CD4-positive, alpha-beta T cell treated with Interleukin-15 for 1 hour (primary cell): Measurements from ENCODE around the gene SDK1.

ENCODE experiments used
- DNase-seq: peaks from one replicate; pipeline ENCODE4 v3.0.0-alpha.2; 2020

Gene SDK1

DNA sequence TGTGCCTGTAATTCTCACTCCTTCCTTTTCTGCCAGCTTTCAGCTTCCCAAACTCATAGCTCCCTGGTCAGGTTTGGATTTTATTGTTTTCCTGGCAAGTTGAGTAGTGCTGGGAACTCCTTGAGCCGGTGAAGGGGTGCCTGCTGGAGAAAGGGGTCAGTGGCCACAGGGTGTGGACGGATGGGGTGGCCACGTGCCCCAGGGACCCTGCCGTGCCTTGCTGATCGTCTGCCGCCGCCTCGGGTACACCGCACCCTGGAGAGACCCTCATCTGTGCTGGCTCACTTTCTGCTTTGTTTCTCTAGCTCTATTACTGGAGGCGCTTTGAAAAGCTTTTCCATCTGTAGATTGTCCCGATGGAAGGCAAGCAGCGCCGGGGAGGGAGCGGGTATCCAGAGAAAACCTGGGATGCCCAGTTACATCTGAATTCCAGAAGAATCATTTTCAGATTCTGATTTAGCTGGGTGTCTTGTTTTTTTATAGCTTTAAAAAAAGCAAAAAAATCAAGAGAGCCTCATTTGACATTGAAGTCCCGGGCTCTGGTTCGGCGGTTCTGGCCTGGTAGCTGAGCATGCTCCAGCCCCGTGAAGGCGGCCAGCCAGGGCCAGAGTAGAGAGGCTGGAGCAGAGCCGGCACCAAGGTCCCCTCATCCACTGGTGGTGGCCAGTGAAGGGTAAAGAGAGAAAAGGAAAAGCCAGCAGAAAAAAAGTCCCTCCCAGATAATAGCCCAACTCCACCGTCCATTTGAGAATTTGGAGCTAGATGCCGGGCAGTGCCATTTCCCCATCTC, 870.1 kb downstream of the SDK1 start:
- no peak for DNase-seq

DNA sequence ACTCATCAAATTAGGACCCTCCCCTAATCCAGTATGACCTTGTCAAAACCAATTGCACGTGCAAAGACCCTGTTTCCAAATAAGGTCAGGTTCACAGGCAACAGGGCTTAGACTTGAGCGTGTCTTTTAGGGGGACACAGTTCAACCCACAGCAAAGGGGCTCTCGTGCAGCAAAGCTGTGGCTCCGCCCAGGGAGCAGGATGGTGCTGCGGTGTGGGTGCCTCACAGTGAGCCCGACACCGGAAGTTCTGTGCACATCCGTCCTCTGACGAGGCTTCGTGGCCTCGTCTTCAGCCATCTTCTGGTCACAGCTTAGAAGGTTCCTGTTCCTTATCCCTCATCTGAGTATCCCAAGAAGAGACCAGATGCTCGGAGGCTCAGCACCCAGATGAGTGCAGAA, 871.8 kb downstream of the SDK1 start:
- no peak for DNase-seq

DNA sequence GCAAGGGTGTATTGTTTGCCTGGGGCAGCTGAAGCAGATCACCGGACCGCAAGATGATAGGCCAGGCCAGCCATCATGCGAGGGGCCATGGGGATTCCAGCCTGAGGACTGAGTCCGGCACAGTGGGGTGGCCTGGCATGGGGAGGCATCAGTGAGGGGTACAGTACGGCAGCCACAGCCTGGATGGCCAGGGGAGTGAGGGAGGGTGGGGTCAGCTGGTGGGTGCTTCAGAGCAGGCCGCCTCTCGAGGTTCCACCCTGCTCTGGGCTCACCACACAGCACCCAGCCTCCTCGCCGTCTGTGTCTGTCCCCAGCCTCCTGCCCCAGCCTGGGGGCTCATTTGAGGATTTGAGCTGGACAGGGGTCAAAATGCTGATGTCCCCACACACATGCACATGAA, 872.6 kb downstream of the SDK1 start:
- no peak for DNase-seq

DNA sequence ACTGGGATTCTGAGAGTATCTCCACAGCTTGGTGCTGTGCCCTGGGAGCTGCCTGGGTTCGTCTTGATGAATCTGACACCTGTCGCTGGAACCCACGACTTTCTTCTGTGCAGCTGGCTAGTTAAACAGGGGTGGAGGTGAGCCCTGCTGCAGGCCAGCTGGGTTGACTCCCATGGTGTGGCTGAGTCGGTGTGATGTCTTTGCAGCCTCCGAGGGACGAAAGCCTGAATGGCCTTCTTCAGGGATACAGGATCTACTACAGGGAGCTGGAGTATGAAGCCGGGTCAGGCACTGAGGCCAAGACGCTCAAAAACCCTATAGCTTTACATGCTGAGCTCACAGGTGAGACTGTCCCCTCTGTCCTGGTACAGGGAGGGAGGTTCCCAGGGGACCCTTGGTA, 873.0 kb downstream of the SDK1 start:
- DNase-seq, result no peak

DNA sequence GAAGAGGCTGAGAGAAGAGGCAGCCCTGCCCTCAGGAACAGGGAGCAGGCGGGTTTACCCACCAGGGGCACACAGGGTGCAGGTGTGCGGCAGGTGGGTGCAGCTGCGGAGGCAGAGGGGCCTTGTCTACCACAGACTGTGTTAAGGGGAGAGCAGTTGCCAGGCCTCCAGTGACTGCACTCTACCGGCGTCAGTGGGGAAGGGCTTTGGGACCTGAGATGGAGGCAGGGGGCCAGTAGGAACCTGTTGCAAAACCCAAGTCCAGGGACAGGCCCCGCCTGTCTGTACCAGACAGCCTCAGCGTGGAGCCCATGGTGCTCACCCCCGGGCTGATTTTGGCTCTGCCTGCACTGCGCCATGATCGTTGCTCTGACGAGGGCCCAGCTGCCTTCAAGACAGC, 873.4 kb downstream of the SDK1 start:
- DNase-seq, result no peak

DNA sequence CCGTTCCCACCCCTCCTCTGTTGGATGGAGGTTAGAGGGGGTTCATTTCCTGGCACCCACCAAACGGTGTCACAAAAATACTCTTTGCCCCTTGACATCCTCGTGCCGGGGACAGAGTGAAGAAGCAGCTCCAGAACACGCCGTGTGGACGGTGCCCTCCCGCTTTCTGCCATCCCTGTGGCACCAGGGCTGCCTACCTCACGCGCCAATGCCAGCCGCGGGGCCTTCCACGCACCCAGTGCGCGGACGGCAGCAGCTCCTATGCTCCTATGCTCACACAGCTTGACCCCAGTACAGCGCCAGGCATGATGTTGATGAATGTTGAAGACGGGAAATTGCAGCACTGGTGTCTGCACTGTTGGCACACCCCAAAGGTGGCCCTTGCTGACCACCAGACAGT, 873.8 kb downstream of the SDK1 start:
- no peak for DNase-seq

DNA sequence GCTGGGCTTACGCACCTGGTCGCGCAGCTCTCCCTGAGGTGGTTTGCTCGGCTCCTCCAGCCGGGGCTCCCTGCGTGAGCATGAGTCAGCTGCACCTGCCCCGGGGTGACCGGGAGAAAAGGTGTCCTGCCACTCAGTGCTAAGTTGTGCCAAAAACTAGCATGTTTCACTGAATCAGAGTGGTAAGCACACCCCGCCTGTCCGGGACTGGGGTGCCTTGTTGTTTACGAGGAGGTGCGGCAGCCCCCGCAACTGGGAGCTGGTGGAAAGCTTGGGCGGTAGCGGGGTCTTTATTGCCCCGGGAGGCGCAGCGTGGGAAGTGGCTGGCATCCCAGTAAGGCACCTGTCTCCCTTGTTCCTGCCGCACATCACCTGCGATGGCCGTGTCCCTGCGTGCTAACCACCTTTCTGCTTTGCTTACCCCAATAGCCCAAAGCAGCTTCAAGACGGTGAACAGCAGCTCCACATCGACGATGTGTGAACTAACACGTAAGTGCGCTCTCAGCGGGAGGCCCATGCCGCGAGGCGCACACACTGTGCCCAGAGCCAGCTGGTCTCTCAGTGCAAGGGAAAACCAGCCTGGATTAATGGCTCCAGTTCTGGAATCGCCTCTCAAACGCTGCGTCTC, 874.4 kb downstream of the SDK1 start:
- no peak for DNase-seq

DNA sequence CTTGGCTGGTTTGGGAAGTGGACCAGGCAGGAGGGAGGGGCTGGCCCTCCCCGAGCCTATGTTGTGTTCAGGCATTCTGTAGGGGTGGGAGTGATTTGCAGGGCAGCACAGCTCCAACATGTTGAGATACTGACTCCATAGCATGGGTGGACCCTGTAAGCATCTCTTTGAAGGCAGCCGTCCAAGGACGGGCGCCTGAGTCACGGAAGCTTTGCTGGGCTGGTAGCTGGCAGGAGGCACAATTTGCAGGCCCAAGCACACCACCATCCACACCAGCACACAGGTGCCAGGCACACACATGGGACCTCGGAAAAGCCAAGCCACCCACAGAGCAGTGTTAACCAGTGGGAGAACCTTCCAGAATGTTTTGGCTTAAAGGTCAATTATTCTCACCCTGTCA, 875.9 kb downstream of the SDK1 start:
- no peak for DNase-seq

DNA sequence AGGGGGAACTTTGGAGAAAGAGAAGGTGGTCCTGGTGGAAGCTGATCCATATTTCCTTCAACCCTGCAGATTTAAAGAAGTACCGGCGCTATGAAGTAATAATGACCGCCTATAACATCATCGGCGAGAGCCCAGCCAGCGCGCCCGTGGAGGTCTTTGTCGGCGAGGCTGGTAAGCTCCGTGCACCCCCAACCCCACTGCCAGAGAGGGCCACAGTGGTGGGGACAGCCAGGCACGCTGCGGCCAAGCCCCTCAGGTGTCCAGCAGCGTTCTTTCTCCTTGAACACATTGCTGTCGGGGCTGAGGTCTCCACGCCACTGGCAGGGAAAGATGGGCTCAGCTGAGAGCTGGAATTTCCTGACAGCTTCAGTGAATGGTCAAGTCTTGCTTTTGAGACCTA, 877.4 kb downstream of the SDK1 start:
- no peak for DNase-seq

DNA sequence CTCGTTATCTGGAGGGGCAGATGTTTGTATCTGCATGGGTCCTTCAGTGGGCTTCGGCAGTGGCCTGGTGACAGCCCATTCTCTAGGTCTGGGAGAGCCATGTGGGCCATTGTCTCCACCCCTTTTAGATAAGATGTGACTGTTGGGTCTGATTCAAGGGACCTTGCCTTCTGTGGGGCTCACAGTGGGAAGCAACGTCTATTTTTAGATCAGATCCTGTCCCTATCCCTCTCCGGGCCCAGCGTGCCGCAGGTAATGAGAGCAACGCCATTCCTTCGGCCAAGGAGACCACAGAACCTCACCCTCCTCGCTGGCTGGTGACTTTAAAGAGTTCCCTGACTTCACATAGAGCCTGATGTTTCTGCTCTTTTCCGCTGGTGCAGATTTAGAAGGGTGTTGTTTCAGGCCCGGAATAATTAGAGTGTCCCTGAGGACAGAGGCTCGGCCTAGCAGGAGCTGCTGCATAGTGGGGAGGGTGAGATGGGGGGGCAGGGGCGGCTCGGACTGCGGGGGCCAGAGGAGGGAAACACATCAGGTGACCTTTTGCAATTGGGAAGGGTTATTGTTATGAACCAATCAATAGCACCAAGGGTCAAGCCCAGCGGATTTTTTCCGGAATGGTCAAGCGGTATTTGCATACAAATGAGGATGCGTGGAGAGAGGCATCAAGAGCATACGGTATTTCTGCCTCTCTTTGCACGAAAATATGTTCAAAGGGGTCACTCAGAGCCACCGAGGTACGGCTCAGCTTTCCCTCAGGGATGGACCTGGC, 878.0 kb downstream of the SDK1 start:
- no peak for DNase-seq

DNA sequence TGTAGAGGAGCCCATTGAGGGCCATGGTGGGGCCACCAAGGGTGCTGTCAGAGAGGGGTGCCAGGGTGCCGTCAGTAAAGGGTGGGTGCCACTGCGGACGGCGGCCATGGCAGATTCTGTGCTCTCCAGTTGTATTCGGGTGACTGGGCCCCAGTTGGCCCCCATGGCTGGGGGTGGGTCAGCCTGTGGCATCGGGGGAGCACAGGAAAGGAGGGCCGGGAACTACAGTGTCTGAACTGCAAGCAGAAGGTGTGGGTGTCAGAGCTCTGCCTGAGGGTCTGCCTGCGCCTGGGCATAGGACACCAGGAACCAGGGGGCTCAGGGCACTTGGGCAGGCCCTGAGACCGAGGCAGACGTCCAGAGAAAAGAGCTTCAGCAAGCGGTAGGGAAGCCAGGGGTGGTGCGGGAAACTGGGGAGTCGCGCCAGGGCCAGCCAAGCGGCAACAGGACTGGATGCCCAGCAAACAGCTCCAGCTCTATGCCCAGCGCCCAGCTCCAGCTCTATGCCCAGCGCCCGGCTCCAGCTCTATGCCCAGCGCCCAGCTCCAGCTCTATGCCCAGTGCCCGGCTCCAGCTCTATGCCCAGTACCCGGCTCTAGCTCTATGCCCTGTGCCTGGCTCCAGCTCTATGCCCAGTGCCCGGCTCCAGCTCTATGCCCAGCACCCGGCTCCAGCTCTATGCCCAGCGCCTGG, 878.8 kb downstream of the SDK1 start:
- no peak for DNase-seq

DNA sequence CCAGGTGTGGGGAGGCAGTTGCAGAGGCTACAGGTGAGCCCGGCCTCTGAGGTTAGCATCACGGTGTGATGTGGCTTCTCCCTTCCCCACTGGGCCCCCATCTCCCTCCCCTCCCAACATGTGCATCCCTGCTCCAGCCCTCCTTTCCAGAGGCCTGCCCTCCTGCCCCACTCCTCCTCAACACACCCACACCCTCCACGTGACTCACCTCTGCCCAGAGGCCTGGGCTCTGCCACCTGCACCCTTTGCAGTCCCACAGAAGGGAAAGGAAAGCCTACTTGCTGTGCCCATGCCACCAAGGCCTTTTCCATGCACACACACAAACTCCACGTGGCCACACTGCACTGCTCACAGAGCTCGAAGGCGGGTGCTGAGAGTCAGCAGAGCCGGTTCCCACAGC, 880.4 kb downstream of the SDK1 start:
- DNase-seq, result no peak

DNA sequence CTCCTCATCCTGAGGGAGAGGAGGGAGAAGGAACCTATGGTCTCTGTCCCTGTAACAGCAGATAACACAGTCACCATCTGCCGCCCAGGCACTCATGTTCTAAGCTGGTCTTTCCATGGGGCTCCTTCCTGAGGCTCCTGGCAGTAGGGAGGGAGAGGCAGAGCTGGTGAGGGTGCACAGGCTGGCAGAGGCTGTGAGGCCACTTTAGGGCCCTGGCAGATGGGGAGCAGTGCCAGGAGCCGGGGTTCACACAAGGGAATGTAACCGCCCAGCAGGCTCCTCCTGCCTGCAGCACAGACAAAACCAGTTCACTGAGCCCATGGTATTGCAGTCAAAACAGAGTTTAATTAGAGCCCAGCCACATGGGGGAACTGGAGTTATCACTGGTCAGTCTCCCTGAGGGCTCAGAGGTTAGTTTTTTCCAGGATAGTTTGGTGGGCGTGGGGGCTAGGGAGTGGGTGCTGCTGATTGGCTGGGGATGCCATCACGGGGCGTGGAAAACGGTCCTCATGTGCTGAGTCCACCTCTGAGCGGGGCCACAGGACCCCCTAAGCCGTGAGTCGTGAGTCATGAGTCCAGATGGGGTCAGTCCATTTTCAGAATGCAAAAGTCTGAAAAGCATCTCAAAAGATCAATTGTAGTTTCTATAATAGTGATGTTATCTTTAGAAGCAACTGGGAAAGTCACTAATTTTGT, 881.7 kb downstream of the SDK1 start:
- no peak for DNase-seq

DNA sequence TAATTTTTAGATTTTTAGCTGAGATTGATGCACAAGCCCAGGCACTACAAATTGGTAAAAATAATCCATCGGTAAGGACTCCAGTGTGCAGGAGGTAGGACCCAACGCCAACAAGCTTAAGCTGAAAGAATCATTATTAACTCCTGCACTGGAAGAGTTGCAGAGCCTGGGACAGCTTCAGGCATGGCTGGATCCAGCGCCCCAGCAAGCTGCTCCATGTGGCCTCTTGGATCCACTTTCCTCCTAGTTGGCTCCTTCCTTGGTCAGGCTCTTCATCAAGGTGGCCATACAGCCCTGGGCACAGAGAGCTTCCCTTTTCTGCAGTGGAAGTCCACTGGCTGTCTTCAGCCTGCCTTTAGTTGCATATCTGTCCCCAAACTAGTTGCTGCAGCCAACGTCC, 883.6 kb downstream of the SDK1 start:
- DNase-seq, result no peak

DNA sequence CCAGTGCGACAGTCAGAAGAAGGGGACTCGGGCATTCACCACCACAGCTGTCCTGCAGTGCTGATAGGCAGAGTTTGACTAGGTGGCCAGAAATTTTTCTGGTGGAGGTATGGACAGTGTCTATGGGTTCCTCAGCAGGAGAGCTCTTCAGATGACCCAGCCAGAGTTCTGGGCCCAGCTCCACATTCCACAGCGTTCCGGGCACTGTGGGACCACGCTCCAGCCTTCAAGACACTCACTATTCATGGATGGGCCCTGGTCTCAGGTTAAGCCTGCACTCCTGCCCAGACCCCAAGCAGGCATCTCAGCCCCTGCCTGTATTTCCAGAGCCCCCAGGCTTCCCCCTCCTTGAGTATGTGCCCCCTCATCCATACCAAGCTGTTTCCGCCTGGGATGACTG, 884.1 kb downstream of the SDK1 start:
- no peak for DNase-seq

DNA sequence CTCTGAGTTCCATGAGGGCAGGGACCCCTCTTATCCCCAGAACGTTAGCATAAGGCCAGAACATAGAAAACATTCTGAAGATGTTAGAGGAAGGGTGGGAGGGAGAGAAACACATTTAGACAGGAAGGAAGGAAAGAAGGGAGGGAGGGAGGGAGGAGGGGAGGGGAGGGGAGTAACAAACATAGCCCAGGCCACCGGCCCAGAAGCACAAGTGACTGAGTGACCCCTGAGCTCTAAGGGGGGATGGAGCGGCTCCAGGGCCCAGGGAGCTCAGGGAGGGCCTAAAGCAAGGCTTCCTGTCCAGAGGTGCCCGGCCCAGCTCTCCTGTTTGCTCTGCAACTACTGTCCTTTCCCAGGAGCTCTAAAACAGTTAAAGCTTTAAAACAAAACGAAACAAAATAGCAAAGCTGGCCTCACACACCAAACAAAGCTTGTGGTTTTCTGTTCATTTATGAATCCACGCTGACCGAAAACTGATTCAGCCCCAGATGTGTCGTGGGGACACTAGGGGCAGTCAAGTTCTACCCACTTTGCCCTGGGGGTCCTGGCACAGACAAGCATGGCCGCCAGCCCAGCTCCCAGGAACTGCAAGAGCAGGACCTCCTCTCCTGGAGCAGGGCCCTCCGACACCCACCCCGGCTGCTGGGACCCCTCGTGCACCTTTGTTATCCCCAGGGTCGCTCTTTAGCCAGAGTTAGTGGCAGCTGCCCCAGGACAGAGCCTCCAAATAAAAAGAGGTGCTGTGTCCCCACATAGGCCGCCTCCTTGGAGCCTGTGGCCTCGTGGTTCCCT, 884.9 kb downstream of the SDK1 start:
- DNase-seq, result no peak

DNA sequence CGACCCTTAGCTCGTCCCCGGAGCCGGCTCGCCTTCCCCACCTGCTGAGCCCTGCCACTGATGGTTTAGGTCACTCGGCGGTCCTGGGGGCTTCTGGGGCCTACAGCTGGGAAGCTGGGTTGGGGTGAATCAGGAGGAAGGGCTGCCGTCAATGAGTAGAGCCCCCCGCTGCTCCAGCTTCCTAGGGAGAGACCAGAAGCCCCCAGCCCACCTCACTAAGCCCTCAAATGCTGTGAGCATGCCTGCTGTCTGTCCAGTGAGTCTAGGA, 885.4 kb downstream of the SDK1 start:
- no peak for DNase-seq

DNA sequence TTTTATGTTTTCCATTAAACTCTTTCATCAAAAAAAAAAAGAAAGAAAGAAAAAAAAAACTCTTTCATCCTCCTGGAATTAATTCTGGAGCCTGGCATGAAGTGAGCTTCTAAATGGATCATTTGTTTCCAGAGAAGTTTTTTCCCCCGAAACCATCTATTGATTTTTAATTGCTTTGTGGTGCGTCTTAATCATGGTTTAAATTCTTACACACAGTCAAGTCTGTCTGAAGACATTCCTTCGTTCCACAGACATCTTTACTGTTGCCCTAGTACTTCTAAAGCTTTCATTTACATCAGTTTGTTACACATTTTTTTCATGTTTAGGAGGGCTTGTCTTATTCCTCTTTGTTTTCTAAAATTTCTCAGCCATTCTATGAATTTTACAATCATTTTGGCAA, 887.6 kb downstream of the SDK1 start:
- no peak for DNase-seq

DNA sequence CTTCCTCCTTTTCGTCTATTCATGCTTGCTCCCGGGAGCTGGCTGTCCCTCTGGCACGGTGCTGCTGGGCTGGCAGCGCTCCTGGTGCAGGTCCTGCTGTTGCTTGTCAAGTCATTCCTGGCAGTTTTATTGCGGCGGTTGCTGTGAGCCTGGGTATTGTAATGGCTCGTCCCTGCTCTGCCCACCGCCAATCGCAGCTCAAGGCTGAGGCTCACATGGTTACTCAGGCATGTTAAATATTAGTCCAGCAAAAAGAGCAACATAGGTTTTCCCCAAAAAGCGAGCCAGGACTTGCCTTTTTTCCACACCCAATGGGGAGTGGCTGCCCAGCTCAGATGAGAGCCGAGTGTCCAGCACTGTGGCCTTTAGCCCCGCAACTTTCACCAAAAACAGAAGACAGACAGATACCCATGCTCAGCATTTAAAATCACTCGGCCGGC, 888.1 kb downstream of the SDK1 start:
- no peak for DNase-seq

DNA sequence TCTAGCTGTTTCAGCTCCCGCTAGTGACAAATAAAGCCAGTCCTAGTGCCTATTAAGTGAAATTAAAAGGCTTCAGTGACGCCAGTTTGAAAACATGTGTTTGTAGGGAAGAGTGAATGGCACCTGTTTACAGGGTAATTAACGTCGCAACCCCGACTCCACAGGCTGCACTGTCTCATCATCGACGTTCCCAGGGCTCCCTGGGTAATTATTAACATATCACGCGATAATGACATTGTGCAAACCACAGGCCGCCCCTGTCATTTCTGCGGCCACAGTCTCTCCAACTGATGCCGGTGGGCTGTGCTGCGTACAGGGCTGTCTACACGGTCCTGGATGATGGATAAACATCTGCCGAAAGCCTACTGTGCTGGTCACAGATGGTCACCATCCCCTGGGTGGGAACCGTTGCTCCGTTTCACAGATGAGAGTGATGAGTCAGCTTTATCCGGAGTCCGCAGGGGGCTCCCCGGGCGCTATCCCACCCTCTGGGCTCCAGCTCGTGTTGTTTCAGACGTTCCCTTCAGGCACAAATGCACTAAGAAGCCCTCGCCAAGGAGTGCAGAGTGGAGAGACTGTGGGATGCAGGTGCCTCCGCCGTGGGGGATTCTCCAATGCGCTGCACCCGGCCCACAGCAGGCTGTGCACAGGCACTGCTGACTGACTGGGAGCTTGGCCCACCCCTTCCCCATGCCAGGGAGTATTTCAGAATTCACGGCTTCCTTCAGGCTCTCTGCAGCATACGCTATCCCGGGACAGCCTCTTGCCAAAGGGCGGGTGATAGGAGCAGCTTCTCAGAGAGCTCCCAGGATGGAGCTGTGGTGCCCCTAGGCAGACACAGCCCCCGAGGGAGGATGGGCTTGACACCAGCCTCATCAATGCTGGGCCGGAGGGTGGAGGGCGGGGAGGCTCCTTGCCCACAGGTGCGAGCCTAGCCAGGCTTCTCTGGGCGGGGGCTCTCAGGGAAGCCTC, 889.2 kb downstream of the SDK1 start:
- no peak for DNase-seq

DNA sequence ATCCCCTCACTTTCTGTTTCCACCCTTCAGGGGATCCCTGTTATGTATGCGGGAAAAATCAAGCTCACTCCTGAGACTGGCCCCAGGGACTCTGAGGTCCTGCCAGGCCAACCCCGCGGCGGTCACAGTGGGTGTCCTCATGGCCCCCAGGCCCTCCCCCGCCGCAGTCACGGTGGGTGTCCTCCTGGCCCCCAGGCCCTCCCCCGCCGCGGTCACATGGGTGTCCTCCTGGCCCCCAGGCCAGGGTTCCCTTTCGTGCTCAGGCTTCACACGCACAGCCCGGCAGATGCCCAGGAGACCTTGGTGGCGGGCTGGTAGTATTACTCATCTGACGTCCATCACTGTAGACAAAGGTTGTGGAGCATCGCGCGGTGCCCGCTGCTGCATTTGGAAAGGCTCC, 890.0 kb downstream of the SDK1 start:
- DNase-seq, result no peak
